Inferior parietal cortex (tissue), 1 donor: ENCODE results near the gene USP26.
"Not testable (repeated sequence)": the region's sequence is repeated elsewhere in the genome, so short reads cannot be mapped to it uniquely, and the experiment has no call there.

ENCODE experiments used
- DNase-seq: peaks from one replicate; pipeline ENCODE4 v3.0.0-alpha.2; 2016; ENCODE audit errors: extremely low spot score

Gene USP26

GRCh38 chrX:133097031-133097430 lies at the start of gene USP26:
USP26 (minus strand) TSS chrX:133097109; CDS start chrX:133028220, 68,889 bp downstream.
- no peak for DNase-seq

- no peak for DNase-seq
Observed at GRCh38 chrX:133134282-133134681, 37.4 kb upstream of the USP26 start.

GRCh38 chrX:133120406-133120805 lies 23.5 kb upstream of the USP26 start:
- DNase-seq, result no peak

- DNase-seq, result no peak
Observed at GRCh38 chrX:133094098-133094731, 2.7 kb downstream of the USP26 start.

- DNase-seq, result no peak
Observed at GRCh38 chrX:133090236-133090809, 6.6 kb downstream of the USP26 start.

GRCh38 chrX:133089411-133089810 lies 7.5 kb downstream of the USP26 start:
- DNase-seq, result no peak

- no peak for DNase-seq
Observed at GRCh38 chrX:133085785-133086184, 11.1 kb downstream of the USP26 start.

GRCh38 chrX:133085056-133085455 lies 11.9 kb downstream of the USP26 start:
- DNase-seq, result not testable (repeated sequence)

GRCh38 chrX:133083899-133084298 lies 13.0 kb downstream of the USP26 start:
- DNase-seq, result no peak

GRCh38 chrX:133081990-133082389 lies 14.9 kb downstream of the USP26 start:
- DNase-seq, result no peak

- not testable (repeated sequence) for DNase-seq
Observed at GRCh38 chrX:133077856-133078255, 19.1 kb downstream of the USP26 start.

- DNase-seq, result no peak
Observed at GRCh38 chrX:133072566-133072965, 24.3 kb downstream of the USP26 start.

- no peak for DNase-seq
Observed at GRCh38 chrX:133068461-133068860, 28.4 kb downstream of the USP26 start.

- no peak for DNase-seq
Observed at GRCh38 chrX:133056341-133056740, 40.6 kb downstream of the USP26 start.

- no peak for DNase-seq
Observed at GRCh38 chrX:133054761-133055405, 42.0 kb downstream of the USP26 start.

GRCh38 chrX:133053861-133054598 lies 42.9 kb downstream of the USP26 start:
- DNase-seq, result no peak

GRCh38 chrX:133048751-133049150 lies 48.2 kb downstream of the USP26 start:
- no peak for DNase-seq

GRCh38 chrX:133046601-133047000 lies 50.3 kb downstream of the USP26 start:
- no peak for DNase-seq

GRCh38 chrX:133045986-133046385 lies 50.9 kb downstream of the USP26 start:
- DNase-seq, result no peak

- DNase-seq, result not testable (repeated sequence)
Observed at GRCh38 chrX:133044145-133044786, 52.6 kb downstream of the USP26 start.

- DNase-seq, result no peak
Observed at GRCh38 chrX:133042260-133042659, 54.6 kb downstream of the USP26 start.

GRCh38 chrX:133033010-133033409 lies 63.9 kb downstream of the USP26 start:
- no peak for DNase-seq
